Measurements from ENCODE around the gene CACNA1E. TPM values are rescaled to one million over a fixed set of nuclear protein-coding genes. Genes with fewer than 3 reads are reported as not detected.
A peak's percentile ranks its signal among the peaks of the same experiment; 100 is the strongest.

The CACNA1E gene
- total RNA-seq, 1 experiment from 2014 or later = 0.18 TPM

DNA sequence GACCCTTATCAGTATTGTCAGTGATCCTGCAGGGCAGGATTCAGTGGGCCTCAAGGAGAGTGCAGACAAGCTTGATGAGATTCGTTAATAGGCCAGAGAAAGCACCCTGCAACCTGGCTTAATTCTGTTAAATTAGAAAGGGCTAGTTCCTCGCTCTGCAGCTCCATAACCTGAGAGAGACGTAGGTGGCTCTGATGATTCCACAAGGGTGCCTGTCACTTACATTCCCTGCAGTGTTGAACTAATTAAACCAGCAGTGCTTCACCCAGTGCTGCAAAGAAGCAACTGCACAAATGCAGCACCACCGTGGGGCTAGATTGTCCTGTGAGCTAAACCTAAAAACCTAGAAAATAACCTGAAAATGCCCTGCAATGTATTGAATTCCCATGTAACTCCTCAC is 270.8 kb downstream of the CACNA1E start:
- in situ Hi-C loops (cut with HindIII; ENCODE audit: low pct_unique_long_range_greater_than_20kb, low sequenced_read_pairs) = no loop called here
- DNase-seq (ENCODE audit: low read depth, low spot score) = no peak

DNA sequence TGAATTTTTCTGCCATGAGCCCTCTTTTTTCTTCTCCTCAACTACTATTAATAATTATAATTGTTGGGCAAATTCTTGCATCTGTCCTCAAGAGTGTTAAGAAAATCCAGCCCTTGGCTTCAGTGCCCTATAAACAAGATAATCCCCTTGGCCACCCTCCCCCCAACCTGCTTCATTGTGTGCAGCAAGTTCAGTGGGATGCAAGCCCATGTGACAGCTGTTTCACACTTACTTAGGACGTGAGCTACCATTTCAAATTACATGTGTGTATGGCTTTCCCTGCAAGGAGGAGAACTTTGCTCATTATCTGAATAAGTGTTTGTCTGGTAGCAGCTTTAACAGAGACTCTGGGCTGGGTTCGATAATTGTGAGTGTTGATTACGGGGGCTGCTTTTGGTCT is 276.2 kb downstream of the CACNA1E start:
- DNase-seq (ENCODE audit: low read depth, low spot score) = no peak

GRCh38 chr1:181763736-181764135 is 280.4 kb downstream of the CACNA1E start:
- in situ Hi-C loops (cut with HindIII; ENCODE audit: low pct_unique_long_range_greater_than_20kb, low sequenced_read_pairs) = no loop called here
- no peak for DNase-seq (ENCODE audit: low read depth, low spot score)

More for the DNA sequence above, 276.2 kb downstream of the CACNA1E start:
- in situ Hi-C loops (cut with HindIII; ENCODE audit: low pct_unique_long_range_greater_than_20kb, low sequenced_read_pairs) = no loop called here

DNA sequence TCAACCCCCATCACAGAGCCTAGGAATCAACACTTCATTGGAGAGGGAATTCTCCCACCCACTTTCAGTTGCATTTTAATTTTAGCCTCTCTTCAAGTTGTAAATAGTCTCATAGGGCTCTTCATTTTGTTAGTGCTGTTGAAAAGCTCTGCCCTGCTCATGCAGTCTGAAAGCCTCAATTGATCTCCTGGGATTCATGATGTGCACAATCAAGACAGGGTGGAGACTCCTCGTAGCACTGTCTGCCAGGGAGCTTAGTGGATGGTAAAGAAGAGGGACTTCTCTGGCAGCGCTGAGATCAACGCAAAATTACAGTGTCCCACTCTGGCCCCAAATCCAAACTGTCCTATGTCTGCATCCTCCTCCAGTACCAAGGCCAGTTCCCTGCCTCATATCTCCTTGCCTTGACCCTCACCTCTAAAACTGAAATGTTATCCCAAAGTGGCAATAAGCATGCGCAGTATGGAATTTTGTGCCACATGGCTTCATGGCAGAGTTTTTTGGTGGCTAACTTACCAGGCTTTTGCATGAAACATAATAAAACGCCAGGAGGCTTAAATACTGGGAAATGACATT is 282.2 kb downstream of the CACNA1E start:
- no peak for DNase-seq (ENCODE audit: low read depth, low spot score)
- in situ Hi-C loops (cut with HindIII; ENCODE audit: low pct_unique_long_range_greater_than_20kb, low sequenced_read_pairs) = no loop called here

- in situ Hi-C loops (cut with HindIII; ENCODE audit: low pct_unique_long_range_greater_than_20kb, low sequenced_read_pairs) = no loop called here
- no peak for DNase-seq (ENCODE audit: low read depth, low spot score)
Measured at GRCh38 chr1:181767001-181767708, 283.8 kb downstream of the CACNA1E start.

GRCh38 chr1:181768211-181768929 is 285.1 kb downstream of the CACNA1E start:
- in situ Hi-C loops (cut with HindIII; ENCODE audit: low pct_unique_long_range_greater_than_20kb, low sequenced_read_pairs) = no loop called here
- no peak for DNase-seq (ENCODE audit: low read depth, low spot score)

- DNase-seq (ENCODE audit: low read depth, low spot score) = no peak
- in situ Hi-C loops (cut with HindIII; ENCODE audit: low pct_unique_long_range_greater_than_20kb, low sequenced_read_pairs) = no loop called here
Measured at GRCh38 chr1:181768930-181769280, 285.6 kb downstream of the CACNA1E start.

- in situ Hi-C loops (cut with HindIII; ENCODE audit: low pct_unique_long_range_greater_than_20kb, low sequenced_read_pairs) = no loop called here
- DNase-seq (ENCODE audit: low read depth, low spot score) = no peak
Measured at GRCh38 chr1:181769846-181770245, 286.5 kb downstream of the CACNA1E start.

GRCh38 chr1:181772714-181773113 is 289.4 kb downstream of the CACNA1E start:
- in situ Hi-C loops (cut with HindIII; ENCODE audit: low pct_unique_long_range_greater_than_20kb, low sequenced_read_pairs) = no loop called here

GRCh38 chr1:181776044-181776443 is 292.7 kb downstream of the CACNA1E start:
- DNase-seq (ENCODE audit: low read depth, low spot score) = no peak

More at GRCh38 chr1:181772714-181773113, 289.4 kb downstream of the CACNA1E start:
- DNase-seq (ENCODE audit: low read depth, low spot score) = no peak

GRCh38 chr1:181777286-181777685 is 294.0 kb downstream of the CACNA1E start:
- DNase-seq (ENCODE audit: low read depth, low spot score) = no peak
- in situ Hi-C loops (cut with HindIII; ENCODE audit: low pct_unique_long_range_greater_than_20kb, low sequenced_read_pairs) = no loop called here

More at GRCh38 chr1:181776044-181776443, 292.7 kb downstream of the CACNA1E start:
- in situ Hi-C loops (cut with HindIII; ENCODE audit: low pct_unique_long_range_greater_than_20kb, low sequenced_read_pairs) = no loop called here

DNA sequence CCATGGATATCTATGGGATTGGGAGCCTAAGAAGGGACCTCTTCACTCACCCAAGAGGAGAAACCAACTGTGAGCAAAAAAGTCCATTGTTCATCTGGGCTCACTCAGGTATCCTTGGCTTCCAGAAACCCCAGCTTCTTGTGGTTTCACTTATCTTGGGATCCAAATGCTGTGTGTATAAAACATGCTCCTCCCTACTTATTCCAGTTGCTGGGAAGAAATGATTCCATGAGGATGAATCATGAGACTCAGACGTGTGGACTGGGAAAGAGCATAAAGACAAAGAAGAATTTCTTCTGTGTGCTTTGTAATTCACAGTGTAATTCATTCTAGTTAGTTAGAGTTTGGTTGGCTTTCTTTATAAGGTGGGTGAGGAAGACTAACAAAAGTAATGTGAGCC is 294.5 kb downstream of the CACNA1E start:
- in situ Hi-C loops (cut with HindIII; ENCODE audit: low pct_unique_long_range_greater_than_20kb, low sequenced_read_pairs) = no loop called here

DNA sequence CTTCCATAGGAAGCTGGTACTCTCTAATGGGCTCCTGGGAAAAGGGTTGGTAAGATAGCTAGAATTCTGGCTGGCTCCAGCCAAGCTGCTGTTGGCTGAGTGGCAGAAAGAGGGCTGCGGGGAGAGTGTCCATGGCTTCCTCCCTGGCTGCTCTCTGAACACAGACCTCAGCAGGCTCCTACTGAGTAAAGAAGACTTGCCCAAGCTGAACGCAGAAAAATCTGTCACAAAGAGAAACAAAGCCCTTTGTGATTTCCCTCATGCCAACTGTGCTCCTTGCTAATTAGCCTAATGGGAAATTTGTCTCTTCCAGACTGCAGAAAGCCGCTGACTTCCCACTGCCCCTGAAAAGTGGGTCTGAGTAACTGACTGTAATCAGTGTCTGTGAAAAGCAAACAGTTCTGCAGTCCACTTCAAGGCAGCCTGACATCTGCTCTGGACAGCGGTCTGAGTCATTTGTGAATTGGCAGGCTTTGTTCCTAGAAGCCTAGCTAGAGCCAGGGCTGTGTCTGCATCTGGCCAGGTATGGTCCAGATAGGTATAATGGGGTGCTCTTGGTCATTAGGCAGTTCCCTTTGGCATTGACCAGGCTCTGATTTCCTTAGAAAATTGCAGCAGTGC is 295.4 kb downstream of the CACNA1E start:
- DNase-seq (ENCODE audit: low read depth, low spot score) = no peak
- in situ Hi-C loops (cut with HindIII; ENCODE audit: low pct_unique_long_range_greater_than_20kb, low sequenced_read_pairs) = no loop called here

More for the DNA sequence above, 294.5 kb downstream of the CACNA1E start:
- no peak for DNase-seq (ENCODE audit: low read depth, low spot score)

- DNase-seq (ENCODE audit: low read depth, low spot score) = no peak
- in situ Hi-C loops (cut with HindIII; ENCODE audit: low pct_unique_long_range_greater_than_20kb, low sequenced_read_pairs) = no loop called here
Measured at GRCh38 chr1:181779343-181779742, 296.0 kb downstream of the CACNA1E start.

GRCh38 chr1:181783208-181783607 is 299.9 kb downstream of the CACNA1E start:
- in situ Hi-C loops (cut with HindIII; ENCODE audit: low pct_unique_long_range_greater_than_20kb, low sequenced_read_pairs) = no loop called here
- DNase-seq (ENCODE audit: low read depth, low spot score) = no peak

GRCh38 chr1:181784039-181784683 is 300.8 kb downstream of the CACNA1E start:
- in situ Hi-C loops (cut with HindIII; ENCODE audit: low pct_unique_long_range_greater_than_20kb, low sequenced_read_pairs) = no loop called here
- no peak for DNase-seq (ENCODE audit: low read depth, low spot score)

DNA sequence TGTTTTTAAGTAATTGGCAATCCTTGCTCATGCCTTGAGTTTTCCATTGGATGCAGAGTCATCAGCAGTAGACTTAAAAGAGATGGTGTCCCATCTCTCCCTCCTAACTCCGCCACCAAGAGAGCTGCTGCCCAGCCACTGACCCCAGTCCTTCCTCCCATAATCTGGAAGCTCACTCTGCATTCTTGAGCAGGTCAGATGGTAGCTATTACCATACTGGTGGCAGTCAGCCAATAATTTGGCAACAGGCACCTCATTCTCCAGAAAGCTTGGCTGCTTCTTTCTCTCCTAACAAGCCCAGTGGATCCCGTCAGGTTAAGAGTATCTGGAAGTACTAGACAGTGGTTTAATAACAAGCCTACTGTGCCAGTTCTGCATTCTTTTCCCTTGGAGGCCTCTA is 306.1 kb downstream of the CACNA1E start:
- in situ Hi-C loops (cut with HindIII; ENCODE audit: low pct_unique_long_range_greater_than_20kb, low sequenced_read_pairs) = no loop called here
- peak; percentile 27 for DNase-seq (ENCODE audit: low read depth, low spot score)

GRCh38 chr1:181791721-181792120 is 308.4 kb downstream of the CACNA1E start:
- in situ Hi-C loops (cut with HindIII; ENCODE audit: low pct_unique_long_range_greater_than_20kb, low sequenced_read_pairs) = no loop called here
- DNase-seq (ENCODE audit: low read depth, low spot score) = no peak

Measured in SK-MEL-5 (cell line).